Fibroblast of lung (primary cell): ENCODE results near the gene GPC5. TPM values are rescaled to one million over a fixed set of nuclear protein-coding genes. Genes with fewer than 3 reads are reported as not detected.

Experiments
- DNase-seq, 2 donors: peaks; one replicate each; pipeline versions ENCODE4 v3.0.0 to v3.0.0-alpha.2; 2010; ENCODE audit warnings: low read depth in 2 of 2
- H2AFZ ChIP-seq: 2 replicates; pipeline ENCODE4 v1.5.1; 2012; ENCODE audit warnings: low read length, control low read depth, inconsistent platforms
- H3K27ac ChIP-seq: 2 replicates; pipeline ENCODE4 v1.5.1; 2011; ENCODE audit warnings: low read length, control low read depth; ENCODE audit not compliant: insufficient read depth
- H3K27me3 ChIP-seq: 2 replicates; pipeline ENCODE4 v1.5.1; 2011; ENCODE audit warnings: mild to moderate bottlenecking, low read length; ENCODE audit not compliant: control insufficient read depth, insufficient read depth
- H3K36me3 ChIP-seq: 2 replicates; pipeline ENCODE4 v1.5.1; 2011; ENCODE audit warnings: low read length; ENCODE audit not compliant: control insufficient read depth, insufficient read depth
- H3K4me1 ChIP-seq: 2 replicates; pipeline ENCODE4 v1.5.1; 2011; ENCODE audit warnings: low read length; ENCODE audit not compliant: control insufficient read depth, insufficient read depth; ENCODE audit errors: extremely low read depth
- H3K4me2 ChIP-seq: 2 replicates; pipeline ENCODE4 v1.5.1; 2011; ENCODE audit warnings: low read length, control low read depth; ENCODE audit not compliant: insufficient read depth; ENCODE audit errors: extremely low read depth
- H3K4me3 ChIP-seq, 4 experiments: fragments of 200-600 bp in 1 of 4; sonication (generic) in 1 of 4; replicated peaks in 1 of 4; 2 replicates each; pipeline ENCODE4 v1.5.1; 2011 to 2016; ENCODE audit warnings: low read length in 4 of 4, low read depth in 3 of 4, mild to moderate bottlenecking in 3 of 4, control low read depth in 2 of 4, inconsistent platforms in 1 of 4, mixed read lengths in 1 of 4; ENCODE audit not compliant: insufficient read depth in 1 of 4; ENCODE audit errors: control extremely low read depth in 1 of 4
- H3K79me2 ChIP-seq: 2 replicates; pipeline ENCODE4 v1.5.1; 2012; ENCODE audit warnings: mild to moderate bottlenecking, low read length, inconsistent platforms; ENCODE audit not compliant: control insufficient read depth, insufficient read depth
- H3K9ac ChIP-seq: 2 replicates; pipeline ENCODE4 v1.5.1; 2011; ENCODE audit warnings: mild to moderate bottlenecking, low read length, control low read depth; ENCODE audit not compliant: insufficient read depth
- H3K9me3 ChIP-seq: 2 replicates; pipeline ENCODE4 v1.5.1; 2012; ENCODE audit warnings: low read depth, low read length; ENCODE audit not compliant: control insufficient read depth, insufficient read depth
- H4K20me1 ChIP-seq: 2 replicates; pipeline ENCODE4 v1.5.1; 2011; ENCODE audit warnings: low read length; ENCODE audit not compliant: control insufficient read depth, insufficient read depth; ENCODE audit errors: extremely low read depth
- EZH2 ChIP-seq: IDR thresholded peaks from 2 replicates; pipeline ENCODE4 v1.5.1; 2012; ENCODE audit warnings: low read length, control low read depth, mild to moderate bottlenecking; ENCODE audit errors: missing control alignments
- polyA plus RNA-seq, 2 donors: library from polyadenylated mRNA; depleted of rRNA in 1 of 2; stranded (reverse) in 1 of 2; unstranded in 1 of 2; fragments of >200 nt; gene quantifications; 2 replicates each; pipeline ENCODE4 v1.2.1, GENCODE V29; 2011 to 2012; ENCODE audit warnings: missing spikeins in 1 of 2
- total RNA-seq: library from RNA; depleted of rRNA; stranded (reverse); fragments of >200 nt; gene quantifications from 2 replicates; pipeline ENCODE4 v1.2.1, GENCODE V29; 2014
- TF ChIP-seq, protein P1 (sequence below), 2 donors: IDR thresholded peaks in 1 of 2; conservative IDR thresholded peaks in 1 of 2; 1 replicate in 1 of 2; 2 replicates in 1 of 2; pipeline ENCODE4 v1.5.1; 2011 to 2012; ENCODE audit warnings: low read length in 2 of 2, control low read depth in 1 of 2, inconsistent platforms in 1 of 2, low read depth in 1 of 2, mild to moderate bottlenecking in 1 of 2

The GPC5 gene
- total and polyA plus RNA-seq, 2 donors (not counting 1 experiment from before 2014, with no cell fraction given), result 0.17 TPM; not detected in 1

DNA sequence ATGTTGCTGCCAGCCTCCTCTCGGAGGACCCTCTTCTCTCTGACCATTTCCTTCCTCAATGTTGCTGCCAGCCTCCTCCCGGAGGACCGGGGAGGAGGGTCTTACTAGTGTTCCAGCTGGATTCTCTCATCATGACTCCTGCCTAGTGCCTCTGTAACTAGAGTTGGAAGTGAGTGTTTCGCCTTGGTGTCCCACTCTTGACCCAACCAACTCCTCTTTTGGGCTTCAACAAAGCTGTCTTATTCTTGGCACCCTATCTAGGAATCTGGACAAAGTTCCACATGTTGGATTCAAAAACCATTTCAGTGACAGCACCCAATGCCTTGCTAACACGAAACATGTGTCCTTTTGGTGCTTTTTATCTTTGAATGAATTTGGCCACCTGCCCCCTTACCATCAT, 165.4 kb downstream of the GPC5 start:
- H3K27me3 ChIP-seq, result no peaks in the 10 kb centered on the region
- no peaks in the 10 kb centered on the region for H3K79me2 ChIP-seq
- no peaks in the 10 kb centered on the region for H3K36me3 ChIP-seq
- no peak for DNase-seq
- no peaks in the 10 kb centered on the region for H3K4me1 ChIP-seq
- H4K20me1 ChIP-seq, result no peaks in the 10 kb centered on the region
- TF ChIP-seq, protein P1, sequence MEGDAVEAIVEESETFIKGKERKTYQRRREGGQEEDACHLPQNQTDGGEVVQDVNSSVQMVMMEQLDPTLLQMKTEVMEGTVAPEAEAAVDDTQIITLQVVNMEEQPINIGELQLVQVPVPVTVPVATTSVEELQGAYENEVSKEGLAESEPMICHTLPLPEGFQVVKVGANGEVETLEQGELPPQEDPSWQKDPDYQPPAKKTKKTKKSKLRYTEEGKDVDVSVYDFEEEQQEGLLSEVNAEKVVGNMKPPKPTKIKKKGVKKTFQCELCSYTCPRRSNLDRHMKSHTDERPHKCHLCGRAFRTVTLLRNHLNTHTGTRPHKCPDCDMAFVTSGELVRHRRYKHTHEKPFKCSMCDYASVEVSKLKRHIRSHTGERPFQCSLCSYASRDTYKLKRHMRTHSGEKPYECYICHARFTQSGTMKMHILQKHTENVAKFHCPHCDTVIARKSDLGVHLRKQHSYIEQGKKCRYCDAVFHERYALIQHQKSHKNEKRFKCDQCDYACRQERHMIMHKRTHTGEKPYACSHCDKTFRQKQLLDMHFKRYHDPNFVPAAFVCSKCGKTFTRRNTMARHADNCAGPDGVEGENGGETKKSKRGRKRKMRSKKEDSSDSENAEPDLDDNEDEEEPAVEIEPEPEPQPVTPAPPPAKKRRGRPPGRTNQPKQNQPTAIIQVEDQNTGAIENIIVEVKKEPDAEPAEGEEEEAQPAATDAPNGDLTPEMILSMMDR (conservative IDR thresholded peaks at IDR 0.05 in 1 of 2, IDR thresholded peaks at IDR 0.05 in 1 of 2; ENCODE audit: low read depth in 1 of 2, low read length in 2 of 2), result no peak
- no peak for TF ChIP-seq EZH2
- H2AFZ ChIP-seq, result no peak overlapping the region
- H3K9me3 ChIP-seq, result no peaks in the 10 kb centered on the region
- no peak overlapping the region for H3K27ac ChIP-seq
- H3K9ac ChIP-seq, result no peak overlapping the region
- no peak overlapping the region for H3K4me2 ChIP-seq
- H3K4me3 ChIP-seq, result no peak overlapping the region

DNA sequence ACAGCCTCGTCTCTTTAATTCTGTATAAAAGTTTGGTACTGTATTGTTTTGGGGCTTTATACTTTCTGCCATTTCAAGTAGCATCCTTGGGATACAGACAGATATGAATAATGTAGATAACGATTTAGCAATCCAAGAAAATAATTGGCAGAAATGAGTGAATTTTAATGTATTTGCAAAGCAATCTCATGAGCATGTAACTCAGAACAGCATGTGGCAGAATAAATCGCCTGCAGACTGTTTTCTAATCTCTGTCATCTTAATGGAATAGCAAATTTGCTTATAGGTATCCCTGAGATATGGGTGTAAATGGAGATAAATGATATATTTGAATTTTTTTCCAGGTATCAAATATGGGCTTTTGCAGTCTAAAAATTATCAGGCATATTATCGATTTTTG, 166.0 kb downstream of the GPC5 start:
- H3K4me2 ChIP-seq, result no peak overlapping the region
- no peak overlapping the region for H3K27ac ChIP-seq
- no peaks in the 10 kb centered on the region for H3K9me3 ChIP-seq
- no peak overlapping the region for H3K9ac ChIP-seq
- H3K27me3 ChIP-seq, result no peaks in the 10 kb centered on the region
- H3K36me3 ChIP-seq, result no peaks in the 10 kb centered on the region
- TF ChIP-seq, protein P1 (conservative IDR thresholded peaks at IDR 0.05 in 1 of 2, IDR thresholded peaks at IDR 0.05 in 1 of 2; ENCODE audit: low read depth in 1 of 2, low read length in 2 of 2), result no peak
- TF ChIP-seq EZH2, result no peak
- no peaks in the 10 kb centered on the region for H3K4me1 ChIP-seq
- no peak overlapping the region for H3K4me3 ChIP-seq
- no peaks in the 10 kb centered on the region for H3K79me2 ChIP-seq
- H4K20me1 ChIP-seq, result no peaks in the 10 kb centered on the region
- DNase-seq, result no peak
- no peak overlapping the region for H2AFZ ChIP-seq

DNA sequence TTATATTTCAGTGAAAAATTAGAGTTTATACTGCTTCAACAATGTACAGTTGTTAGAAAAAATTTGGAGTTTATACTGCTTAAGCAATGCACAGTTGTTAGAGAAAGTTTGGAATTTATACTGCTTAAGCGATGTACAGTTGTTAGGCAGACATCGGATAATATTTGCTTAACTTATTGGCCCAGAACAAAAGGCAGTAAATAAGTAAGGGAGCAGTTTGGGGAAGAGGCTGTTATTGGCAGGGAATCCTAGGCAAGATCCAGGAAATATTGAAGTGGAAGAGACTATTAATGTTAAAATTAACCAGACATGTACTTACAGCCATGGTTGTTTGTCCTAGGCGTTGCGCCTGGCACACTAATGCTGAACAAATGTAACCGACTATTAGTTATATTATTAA, 166.9 kb downstream of the GPC5 start:
- TF ChIP-seq EZH2, result no peak
- TF ChIP-seq, protein P1 (conservative IDR thresholded peaks at IDR 0.05 in 1 of 2, IDR thresholded peaks at IDR 0.05 in 1 of 2; ENCODE audit: low read depth in 1 of 2, low read length in 2 of 2), result no peak
- DNase-seq, result no peak
- Histone ChIP-seq H3K4me3 (no peak overlapping the region), H3K4me1 (no peaks in the 10 kb centered on the region), H3K27me3 (no peaks in the 10 kb centered on the region), H2AFZ (no peak overlapping the region), H3K36me3 (no peaks in the 10 kb centered on the region), H3K79me2 (no peaks in the 10 kb centered on the region), H3K4me2 (no peak overlapping the region), H4K20me1 (no peaks in the 10 kb centered on the region), H3K9ac (no peak overlapping the region), H3K27ac (no peak overlapping the region), H3K9me3 (no peaks in the 10 kb centered on the region)
